DND-41 (cell line): Measurements from ENCODE around the gene LCMT2.

Source experiments
- EZH2 ChIP-seq: IDR thresholded peaks from 3 replicates; pipeline ENCODE4 v1.6.1; 2012; ENCODE audit warnings: borderline replicate concordance, low read depth, mild to moderate bottlenecking, moderate library complexity, low read length, inconsistent platforms; ENCODE audit not compliant: severe bottlenecking
- TF ChIP-seq, protein P1 (sequence below): IDR thresholded peaks from 2 replicates; pipeline ENCODE4 v1.5.1; 2012; ENCODE audit warnings: borderline replicate concordance, low read length, moderate library complexity, mild to moderate bottlenecking; ENCODE audit not compliant: poor library complexity, severe bottlenecking; ENCODE audit errors: extremely low read depth

GRCh38 chr15:43278869-43279268 lies 51.5 kb downstream of the LCMT2 start:
- TF ChIP-seq, protein P1, sequence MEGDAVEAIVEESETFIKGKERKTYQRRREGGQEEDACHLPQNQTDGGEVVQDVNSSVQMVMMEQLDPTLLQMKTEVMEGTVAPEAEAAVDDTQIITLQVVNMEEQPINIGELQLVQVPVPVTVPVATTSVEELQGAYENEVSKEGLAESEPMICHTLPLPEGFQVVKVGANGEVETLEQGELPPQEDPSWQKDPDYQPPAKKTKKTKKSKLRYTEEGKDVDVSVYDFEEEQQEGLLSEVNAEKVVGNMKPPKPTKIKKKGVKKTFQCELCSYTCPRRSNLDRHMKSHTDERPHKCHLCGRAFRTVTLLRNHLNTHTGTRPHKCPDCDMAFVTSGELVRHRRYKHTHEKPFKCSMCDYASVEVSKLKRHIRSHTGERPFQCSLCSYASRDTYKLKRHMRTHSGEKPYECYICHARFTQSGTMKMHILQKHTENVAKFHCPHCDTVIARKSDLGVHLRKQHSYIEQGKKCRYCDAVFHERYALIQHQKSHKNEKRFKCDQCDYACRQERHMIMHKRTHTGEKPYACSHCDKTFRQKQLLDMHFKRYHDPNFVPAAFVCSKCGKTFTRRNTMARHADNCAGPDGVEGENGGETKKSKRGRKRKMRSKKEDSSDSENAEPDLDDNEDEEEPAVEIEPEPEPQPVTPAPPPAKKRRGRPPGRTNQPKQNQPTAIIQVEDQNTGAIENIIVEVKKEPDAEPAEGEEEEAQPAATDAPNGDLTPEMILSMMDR: no peak
- TF ChIP-seq EZH2: no peak
